ENCODE results near the gene SAP130.
A peak's percentile ranks its signal among the peaks of the same experiment; 100 is the strongest.

SAP130 gene

GRCh38 chr2:127893494-127893893 is 134.4 kb downstream of the SAP130 start:
- no peak for DNase-seq (ENCODE audit: low read depth)

- no peak for DNase-seq (ENCODE audit: low read depth)
These were observed 134.8 kb downstream of the SAP130 start for GRCh38 chr2:127893033-127893432.

GRCh38 chr2:127891811-127892210 is 136.0 kb downstream of the SAP130 start:
- DNase-seq (ENCODE audit: low read depth) = peak; percentile 41

All from iris pigment epithelial cell (primary cell).